Measurements from ENCODE around the gene KRTAP10-7.

DNA sequence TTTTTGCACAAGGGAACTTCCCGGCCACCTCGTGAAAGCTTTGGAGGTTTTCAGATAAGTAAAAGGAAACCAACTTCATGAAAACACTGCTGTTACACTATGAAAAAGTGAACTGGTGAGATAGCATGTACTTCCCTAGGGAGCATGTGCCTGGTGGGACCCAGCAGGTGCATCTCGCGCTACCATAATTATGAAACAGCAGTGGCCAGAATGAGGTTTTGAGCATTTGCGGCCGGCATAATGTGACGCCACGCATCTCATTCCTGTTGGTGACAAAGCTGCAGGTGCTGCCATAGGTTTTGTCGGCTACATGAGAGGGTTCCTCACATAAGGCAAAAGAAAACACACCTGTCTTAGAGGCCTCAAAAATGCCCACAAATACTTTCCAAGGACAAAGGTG is 43.5 kb upstream of the KRTAP10-7 start:
- TF ChIP-seq, protein P1, sequence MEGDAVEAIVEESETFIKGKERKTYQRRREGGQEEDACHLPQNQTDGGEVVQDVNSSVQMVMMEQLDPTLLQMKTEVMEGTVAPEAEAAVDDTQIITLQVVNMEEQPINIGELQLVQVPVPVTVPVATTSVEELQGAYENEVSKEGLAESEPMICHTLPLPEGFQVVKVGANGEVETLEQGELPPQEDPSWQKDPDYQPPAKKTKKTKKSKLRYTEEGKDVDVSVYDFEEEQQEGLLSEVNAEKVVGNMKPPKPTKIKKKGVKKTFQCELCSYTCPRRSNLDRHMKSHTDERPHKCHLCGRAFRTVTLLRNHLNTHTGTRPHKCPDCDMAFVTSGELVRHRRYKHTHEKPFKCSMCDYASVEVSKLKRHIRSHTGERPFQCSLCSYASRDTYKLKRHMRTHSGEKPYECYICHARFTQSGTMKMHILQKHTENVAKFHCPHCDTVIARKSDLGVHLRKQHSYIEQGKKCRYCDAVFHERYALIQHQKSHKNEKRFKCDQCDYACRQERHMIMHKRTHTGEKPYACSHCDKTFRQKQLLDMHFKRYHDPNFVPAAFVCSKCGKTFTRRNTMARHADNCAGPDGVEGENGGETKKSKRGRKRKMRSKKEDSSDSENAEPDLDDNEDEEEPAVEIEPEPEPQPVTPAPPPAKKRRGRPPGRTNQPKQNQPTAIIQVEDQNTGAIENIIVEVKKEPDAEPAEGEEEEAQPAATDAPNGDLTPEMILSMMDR (IDR thresholded peaks at IDR 0.05; ENCODE audit: insufficient read depth, low read length, poor library complexity, severe bottlenecking): no peak
- TF ChIP-seq EZH2phosphoT487 (conservative IDR thresholded peaks at IDR 0.05; ENCODE audit: low read length): no peak
